Fibroblast of skin of right quadriceps (primary cell): ENCODE measurements around the gene ADAM15.

Experiments
- DNase-seq: peaks from one replicate; pipeline ENCODE4 v3.0.0-alpha.2; 2013

ADAM15 gene

DNA sequence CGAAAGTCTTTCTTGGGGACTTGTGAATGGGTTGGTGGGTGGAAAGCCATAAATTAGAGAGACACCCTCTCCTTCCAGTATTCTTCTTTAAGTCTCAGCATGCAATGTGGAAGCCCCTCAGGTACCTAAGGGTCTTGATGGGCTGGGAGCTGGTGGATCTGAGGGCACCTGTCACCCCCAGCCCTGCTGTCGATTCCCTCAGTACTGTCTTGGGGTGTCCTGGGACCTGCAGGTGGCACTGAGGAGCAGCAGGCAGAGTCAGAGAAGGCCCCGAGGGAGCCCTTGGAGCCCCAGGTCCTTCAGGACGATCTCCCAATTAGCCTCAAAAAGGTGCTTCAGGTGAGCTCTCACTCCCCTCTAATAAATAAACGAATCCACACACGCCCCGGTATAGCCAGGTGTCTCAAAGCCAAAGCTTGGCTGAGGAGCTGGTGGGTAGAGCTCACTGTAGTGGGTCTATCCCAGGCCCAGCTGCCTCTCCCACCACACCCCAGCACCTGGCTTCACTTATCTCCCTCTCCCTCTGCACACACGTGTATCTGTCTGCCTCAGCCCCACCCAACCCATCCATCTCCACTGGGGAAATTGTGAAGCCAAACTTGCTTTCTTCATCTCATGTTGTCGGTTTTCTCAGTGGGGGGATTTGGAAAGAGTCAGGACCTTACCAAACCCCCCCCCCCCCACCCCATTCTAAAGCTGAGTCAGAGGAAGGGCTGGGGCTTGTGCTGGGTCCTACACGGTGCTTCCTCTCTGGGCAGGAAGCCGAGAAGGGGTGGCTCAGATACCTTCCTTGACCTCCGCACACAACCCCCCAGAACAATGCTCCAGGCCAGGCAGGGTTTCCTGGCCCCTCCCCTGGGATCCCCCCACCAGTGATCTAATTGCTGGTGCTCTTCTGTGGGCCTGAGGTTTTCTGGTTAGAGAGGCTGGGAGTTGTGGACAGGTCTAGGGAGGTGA lies 1.6 kb downstream of the ADAM15 start:
- no peak for DNase-seq

DNA sequence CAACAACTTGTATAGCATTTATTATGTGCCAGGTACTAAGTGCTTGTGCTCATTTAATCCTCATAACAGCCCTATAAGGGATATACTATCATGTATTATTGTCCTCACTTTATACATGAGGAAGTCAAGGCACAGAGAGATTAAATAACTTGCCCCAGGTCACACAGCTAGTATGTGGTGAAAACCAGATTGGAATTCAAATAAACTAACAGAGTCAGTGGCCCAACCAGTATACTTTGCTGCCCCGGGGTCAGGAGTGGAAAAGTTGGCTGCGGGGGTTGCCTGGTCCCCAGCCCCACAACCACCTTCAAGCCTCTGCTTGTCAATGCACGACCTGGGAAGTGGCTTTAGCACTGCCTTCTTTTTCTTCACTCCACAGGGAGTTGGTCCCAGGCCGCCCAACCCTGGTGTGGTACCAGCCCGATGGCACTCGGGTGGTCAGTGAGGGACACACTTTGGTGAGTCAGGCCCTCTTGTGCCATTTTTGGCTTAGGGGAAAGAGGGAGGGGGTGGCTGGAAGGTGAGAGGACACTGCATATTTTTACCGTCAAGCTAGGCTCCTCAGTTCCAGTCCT lies 2.5 kb downstream of the ADAM15 start:
- no peak for DNase-seq

DNA sequence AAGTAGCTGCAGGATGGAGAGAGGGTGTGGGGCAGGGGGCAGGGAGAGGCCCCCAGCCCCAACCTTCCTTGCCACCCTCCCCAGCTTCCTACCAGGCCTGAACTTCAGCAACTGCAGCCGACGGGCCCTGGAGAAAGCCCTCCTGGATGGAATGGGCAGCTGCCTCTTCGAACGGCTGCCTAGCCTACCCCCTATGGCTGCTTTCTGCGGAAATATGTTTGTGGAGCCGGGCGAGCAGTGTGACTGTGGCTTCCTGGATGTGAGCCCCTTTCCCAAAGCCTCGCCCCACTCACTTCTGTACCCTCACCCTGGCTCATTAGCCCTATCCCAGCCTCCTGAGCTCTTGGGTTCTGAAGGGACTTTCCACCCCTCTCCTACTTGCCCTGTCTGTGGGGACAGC lies 6.0 kb downstream of the ADAM15 start:
- DNase-seq: no peak

DNA sequence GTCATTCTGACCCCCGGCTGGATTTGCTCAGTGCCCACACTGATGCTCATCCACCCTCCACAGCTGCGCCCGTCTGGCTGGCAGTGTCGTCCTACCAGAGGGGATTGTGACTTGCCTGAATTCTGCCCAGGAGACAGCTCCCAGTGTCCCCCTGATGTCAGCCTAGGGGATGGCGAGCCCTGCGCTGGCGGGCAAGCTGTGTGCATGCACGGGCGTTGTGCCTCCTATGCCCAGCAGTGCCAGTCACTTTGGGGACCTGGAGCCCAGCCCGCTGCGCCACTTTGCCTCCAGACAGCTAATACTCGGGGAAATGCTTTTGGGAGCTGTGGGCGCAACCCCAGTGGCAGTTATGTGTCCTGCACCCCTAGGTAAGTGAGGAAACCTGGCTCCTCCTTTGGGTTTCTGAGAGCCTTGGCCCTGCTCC lies 6.7 kb downstream of the ADAM15 start:
- DNase-seq: no peak

DNA sequence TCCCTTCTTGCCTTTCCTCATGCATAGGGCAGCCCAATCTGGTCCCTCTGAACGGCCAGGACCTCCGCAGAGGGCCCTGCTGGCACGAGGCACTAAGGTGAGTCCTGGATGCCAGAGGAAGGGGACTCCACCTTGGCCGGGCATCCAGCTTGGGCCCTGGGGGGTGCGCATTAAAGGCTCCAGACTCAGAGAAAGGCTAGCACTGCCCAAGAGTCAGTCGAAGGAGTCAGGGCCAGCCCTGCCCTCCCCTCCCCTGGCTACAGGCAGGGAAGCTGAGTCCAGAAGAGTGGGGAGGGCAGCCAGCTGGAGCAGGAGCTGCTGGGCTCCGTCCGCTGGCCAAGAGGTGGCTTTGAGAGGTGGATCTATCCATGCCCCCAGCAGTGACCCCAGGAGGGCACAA lies 9.6 kb downstream of the ADAM15 start:
- no peak for DNase-seq

DNA sequence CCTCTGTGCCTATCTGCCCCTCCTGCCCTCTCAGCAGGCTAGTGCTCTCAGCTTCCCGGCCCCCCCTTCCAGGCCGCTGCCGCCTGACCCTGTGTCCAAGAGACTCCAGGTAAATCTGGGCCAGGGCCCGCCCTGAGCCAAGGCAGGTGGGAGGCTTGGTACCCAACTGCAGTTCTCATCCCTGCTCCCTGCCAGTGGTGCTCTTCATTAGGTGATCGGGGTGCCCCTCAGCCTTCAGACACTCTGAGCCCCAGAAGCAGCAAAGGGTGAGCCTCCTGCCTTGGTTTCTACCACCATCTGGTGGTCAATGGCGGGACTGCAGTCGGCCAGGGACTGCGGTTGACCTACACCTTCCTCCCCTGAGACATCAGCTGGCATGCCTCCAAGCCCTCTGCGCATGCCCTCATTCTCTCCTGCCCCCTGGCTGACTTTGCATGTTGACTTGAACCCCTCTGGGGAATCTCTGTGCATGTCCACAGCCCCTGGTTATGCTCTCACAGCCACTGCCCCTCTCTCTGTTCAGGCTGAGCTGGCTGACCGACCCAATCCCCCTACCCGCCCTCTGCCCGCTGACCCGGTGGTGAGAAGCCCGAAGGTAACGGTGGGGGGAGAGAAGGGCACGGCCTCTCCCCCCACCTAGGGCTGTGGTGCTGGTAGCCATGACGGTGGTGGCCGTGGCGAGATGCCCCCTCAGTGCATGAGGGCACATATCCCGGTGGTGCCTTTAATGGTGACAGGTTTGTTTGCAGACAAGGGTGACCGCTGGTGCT lies 10.4 kb downstream of the ADAM15 start:
- DNase-seq: peak; percentile 81

DNA sequence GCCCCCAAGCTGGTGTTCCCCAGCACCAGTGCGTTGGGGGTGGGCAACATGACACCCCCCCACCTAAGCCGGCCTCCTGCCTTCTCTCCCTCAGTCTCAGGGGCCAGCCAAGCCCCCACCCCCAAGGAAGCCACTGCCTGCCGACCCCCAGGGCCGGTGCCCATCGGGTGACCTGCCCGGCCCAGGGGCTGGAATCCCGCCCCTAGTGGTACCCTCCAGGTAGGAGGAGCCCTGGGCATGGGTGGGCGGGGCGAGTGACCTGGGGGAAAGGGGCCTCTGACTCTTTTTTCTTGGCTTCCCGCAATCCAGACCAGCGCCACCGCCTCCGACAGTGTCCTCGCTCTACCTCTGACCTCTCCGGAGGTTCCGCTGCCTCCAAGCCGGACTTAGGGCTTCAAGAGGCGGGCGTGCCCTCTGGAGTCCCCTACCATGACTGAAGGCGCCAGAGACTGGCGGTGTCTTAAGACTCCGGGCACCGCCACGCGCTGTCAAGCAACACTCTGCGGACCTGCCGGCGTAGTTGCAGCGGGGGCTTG lies 11.1 kb downstream of the ADAM15 start:
- no peak for DNase-seq

DNA sequence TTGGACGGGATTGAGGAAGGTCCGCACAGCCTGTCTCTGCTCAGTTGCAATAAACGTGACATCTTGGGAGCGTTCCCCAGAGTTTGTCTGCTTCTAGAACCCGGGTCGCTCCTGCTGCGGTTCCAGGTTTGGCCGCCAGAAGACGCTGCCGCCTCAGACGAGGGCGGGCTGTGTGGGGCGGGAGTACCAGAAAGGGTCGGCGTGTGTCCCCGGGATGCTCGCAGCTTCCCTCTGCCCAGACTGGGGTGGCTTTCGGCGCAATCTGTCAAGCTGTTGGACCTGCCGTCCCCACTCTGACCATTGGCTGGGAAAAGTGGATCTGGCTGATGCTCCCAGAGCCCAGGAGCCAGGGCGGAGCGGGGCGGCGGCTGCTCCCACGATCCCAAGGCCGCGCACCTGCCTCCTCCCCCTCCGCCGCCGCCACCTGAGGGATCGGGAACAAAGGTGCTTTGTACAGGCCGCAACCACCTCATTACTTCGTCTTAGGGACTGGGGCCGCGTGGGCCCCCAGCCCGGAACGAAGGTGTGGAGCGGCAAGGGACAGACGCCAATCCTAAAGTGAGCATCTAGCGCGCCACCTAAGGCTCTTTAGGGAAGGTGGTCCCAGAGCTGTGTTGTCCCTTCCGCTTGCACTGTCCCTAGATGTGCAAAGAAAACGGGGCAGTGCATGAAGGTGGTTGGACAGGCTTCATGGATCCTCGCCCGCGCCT lies 11.7 kb downstream of the ADAM15 start:
- peak; percentile 51 for DNase-seq

DNA sequence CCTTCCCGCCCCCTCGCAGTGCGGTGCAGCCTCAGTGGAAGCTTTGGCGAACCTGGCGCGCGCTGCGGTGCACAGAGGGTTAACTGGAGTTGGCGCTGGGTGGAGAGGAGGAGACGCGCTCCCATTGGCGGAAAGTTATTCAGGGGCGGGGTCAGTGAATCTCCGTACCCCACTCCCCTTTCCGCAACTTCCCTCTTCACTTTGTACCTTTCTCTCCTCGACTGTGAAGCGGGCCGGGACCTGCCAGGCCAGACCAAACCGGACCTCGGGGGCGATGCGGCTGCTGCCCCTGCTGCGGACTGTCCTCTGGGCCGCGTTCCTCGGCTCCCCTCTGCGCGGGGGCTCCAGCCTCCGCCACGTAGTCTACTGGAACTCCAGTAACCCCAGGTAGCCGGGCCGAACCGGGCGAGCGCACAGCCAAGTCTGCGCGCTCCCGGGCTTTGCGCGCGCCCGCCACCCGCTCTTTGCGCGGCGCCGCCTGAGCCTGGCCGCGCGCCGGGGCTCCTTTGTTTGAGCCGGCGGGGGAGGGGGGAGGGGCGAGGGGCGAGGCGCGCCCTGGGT lies 12.5 kb downstream of the ADAM15 start, which contains the start of gene EFNA4:
TSS of gene EFNA4 (plus strand) at position 191 of the 561 bp plus-strand sequence. CDS start at position 275, 84 bp downstream.
- peak; percentile 78 for DNase-seq

DNA sequence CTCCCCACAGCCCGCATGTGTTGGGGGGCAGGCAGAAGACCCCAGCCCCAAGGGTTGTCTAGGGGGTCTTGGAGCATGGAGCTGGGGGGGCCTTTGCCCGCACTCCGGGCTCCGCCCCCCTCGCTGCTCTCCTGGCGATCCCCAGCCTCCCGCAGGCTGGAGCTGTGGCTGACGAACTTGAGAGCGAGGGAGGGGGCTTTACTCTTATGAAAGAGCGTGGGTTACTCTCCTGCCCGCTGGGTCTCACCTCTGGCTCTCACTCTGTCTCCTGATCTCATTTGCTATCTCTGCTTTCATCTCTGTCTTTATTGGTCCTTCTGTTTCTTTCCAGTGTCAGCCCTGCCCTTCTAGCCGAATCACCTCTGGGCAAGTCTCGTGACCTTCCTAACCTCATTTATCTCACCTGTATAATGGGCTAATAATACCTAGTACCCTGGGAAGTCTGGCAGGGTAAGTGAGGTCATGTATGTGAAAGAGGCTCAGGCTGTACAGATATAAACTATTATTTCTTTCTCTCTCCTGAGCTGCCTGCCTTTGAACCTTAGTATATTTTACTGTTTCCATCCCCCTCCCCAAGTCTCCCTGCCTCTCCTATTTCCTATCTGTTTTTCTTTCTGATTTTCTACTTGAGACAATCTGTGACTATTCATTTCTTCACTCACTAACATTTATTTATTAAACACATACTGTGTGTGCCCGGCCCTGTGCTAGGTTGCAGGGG lies 13.2 kb downstream of the ADAM15 start:
- DNase-seq: no peak

DNA sequence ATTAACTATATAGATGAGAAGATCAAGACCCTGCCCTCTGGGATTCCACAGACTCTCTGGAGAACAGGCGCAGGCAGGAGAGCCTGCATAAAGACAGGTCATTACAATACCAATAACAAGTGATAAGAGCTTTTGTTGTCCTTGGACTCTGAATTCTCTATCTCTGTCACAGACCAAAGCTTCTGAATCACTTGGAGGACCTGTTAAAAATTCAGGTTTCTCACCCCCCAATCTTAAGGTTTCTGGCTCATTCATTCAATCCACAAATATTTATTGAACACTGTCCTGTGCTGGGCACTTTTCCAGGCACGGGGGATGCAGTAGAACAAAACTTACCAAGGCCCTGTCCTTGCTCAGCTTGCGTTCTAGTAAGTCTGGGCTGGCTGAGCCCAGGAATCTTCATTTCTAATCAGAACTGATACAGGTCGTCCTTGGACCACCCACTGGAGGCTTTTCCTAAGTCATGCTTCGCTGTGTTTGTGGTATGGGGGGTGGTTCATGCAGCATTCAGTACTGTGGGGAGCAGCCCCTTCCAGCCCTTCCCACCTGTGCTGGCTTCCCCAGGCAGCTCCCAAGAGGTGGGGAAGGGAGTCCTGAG lies 13.8 kb downstream of the ADAM15 start:
- no peak for DNase-seq

DNA sequence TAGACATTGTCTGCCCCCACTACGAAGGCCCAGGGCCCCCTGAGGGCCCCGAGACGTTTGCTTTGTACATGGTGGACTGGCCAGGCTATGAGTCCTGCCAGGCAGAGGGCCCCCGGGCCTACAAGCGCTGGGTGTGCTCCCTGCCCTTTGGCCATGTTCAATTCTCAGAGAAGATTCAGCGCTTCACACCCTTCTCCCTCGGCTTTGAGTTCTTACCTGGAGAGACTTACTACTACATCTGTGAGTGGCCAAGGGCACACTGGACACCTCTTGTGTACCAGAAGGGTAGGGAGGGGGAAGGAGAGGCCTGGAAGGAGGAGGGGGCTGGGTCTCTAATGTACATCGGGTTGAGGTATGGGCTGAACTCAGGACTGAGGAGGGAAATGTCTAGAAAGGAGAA lies 15.7 kb downstream of the ADAM15 start:
- no peak for DNase-seq

DNA sequence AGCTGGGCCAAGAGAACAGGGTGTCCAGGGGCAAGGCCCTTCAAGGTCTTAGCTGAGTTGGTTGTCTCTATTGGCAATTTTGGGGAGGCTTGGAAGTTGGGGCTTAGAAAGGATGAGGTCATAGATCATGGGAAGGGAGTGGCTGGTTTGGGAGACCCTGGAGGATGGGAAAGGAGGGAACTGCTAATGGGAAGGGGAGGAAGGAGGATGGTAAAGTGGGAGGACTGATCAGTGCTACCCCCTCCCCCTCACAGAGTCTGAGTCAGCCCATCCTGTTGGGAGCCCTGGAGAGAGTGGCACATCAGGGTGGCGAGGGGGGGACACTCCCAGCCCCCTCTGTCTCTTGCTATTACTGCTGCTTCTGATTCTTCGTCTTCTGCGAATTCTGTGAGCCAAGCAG lies 17.5 kb downstream of the ADAM15 start:
- no peak for DNase-seq

DNA sequence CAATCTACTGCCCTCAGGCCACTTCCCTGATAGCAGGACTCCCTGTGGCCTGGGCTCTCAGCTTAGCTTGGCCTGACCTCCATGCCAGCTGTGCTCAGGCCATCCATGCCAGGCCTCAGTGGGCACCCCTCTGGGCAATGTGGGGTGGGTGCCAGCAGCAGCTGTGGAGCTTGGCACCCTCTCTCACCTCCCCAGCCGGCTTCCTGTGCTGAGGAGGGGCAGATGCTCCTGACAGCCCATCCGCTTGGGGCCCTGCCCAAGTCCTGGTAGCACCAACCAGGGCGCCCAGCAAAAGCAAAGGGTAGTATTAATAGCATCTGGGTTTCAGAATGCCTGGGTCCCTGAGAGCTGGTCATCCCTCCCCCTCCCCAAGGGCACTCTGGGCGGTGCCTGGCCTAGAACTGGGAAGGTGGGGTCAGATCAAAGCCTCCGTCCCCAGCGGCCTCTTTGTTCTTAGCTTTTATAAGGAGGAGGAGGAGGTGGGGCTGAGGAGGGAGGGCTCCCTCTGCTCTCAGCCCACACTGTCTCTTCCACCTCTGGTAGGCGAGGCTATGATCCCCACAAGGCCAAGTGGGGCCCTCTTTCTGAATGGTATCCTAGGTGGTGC lies 18.5 kb downstream of the ADAM15 start:
- no peak for DNase-seq

DNA sequence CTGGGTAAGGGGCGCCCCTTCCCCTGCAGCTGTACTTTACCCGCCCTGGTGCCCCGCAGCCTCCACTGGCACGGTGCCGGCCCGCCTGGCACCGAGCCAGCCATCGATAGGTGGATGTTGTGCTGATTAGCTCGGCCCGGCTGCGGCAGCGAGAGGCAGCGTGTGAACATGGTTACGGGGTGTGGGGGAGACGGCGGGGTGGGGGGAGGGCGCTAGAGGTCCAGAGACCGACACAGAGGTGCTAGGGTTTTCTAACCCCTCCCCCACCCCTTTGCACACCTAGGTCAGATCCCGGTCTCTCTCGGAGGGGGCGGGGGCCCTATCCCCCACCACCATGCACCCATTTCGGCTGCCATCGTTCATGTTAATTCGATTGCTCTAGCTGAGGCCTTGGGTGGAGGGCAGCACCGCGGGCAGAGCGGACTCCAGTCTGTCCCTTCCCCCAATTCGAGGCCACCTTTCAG lies 19.1 kb downstream of the ADAM15 start:
- no peak for DNase-seq

DNA sequence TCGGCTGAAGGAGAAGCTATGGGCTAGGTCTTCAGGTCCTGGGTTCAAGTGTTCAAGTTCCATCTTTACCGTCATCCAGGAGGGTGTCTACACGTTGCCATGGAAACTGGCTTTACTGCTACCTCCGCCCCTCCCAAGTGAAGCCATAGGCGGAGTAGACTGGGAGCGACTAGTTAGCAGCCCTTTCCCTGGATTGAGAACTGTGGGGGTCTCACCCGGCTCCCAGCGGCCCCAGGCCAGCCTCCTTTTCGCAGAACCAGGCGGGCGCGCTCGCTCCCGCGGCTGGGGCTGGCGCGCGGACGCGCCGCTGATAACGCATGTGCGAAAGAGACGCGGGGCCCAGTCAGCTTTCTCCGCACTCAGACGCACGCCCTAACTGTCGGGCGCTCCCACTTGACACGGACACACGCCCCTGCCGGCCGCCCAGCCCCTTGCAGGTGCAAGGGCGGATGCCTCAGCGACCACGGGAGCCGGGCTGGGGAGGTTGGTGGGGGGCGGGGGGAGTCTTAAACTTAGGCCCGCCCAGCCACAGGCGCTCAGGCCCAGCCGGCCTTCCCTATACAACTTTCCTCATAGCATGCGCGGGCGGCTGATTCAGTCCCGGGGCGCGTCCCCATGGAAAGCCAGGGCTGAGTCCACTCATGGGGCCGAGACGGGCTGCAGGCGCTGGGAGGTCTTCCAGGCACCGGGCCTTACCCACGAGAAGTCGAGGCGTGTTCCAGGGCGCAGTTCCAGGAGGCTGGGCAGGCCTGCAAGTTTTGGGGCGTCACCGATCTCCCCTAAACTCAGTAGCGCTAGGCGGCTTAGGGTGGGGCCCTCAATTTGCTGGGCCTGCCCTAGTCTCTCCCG lies 19.8 kb downstream of the ADAM15 start:
- peak; percentile 56 for DNase-seq

DNA sequence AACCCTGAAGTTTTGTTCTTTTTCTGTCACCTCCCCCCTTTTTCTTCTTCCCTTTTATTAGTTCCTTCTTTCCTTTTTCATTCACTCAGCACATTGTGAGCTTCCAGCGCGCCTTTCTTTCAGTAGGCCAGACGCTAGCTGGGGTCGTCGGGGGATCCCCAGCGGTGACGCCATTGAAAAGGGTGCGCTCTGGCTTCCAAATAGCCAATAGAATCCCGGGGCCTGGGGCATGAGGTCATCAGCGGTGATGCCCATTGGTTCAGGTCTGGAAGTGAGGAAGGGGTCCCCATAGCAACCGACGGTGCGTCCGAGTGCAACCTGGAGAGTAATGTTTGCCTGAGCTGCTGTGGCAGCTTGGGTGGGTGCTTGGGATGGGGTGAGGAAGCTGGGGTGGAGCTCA lies 20.6 kb downstream of the ADAM15 start:
- no peak for DNase-seq

DNA sequence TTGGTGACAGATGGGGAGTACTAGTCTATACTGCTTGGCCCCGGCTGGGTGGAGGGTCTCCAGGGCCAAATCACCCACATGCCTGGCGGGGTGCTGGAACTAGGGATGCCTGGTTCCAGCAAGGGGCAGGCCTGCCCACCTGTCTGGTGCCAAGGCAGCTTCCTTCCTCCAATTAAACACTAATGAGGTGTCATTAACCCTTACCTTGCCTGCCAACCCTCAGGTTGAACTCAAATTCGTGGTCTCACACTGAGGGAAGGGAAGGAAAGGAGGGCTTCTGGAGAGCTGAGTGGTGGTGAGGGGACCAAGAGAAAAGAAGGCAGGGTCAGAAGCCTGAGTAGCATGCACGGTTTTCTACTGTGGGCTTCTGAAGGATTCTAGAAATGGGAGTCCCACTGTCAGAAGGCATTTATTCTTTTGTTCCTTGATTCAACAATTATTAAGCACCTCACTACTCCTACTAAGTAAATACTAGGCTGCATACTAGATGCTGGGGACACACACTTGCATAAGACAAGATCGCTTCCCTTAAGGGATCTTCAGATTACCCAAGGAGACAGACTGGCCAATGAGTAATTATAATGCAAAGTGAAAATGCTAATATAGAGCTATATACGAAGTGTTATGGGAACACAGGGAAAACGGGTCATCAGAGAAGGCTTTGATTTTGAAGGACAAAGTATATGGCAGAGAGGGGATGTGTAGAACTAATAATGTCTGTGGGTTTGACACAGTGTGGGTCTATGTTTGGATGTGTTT lies 21.6 kb downstream of the ADAM15 start:
- DNase-seq: no peak
